Ishikawa (cell line): ENCODE results near the gene ROBO1.

Experiments
- CEBPB ChIP-seq: IDR thresholded peaks from 2 replicates; pipeline ENCODE4 v1.6.1; 2012
- EGR1 ChIP-seq: IDR thresholded peaks from 2 replicates; pipeline ENCODE4 v1.6.1; 2012
- MAX ChIP-seq: IDR thresholded peaks from 2 replicates; pipeline ENCODE4 v1.6.1; 2012
- REST ChIP-seq: IDR thresholded peaks from 2 replicates; pipeline ENCODE4 v1.6.1; 2012; ENCODE audit warnings: low read depth, mild to moderate bottlenecking
- TAF1 ChIP-seq: IDR thresholded peaks from 2 replicates; pipeline ENCODE4 v1.6.1; 2012; ENCODE audit warnings: low read depth, mild to moderate bottlenecking
- YY1 ChIP-seq: IDR thresholded peaks from 2 replicates; pipeline ENCODE4 v1.6.1; 2012; ENCODE audit warnings: low read depth
- ZBTB7A ChIP-seq: IDR thresholded peaks from 2 replicates; pipeline ENCODE4 v1.6.1; 2012; ENCODE audit warnings: low read depth

- TF ChIP-seq CEBPB (no peak), TAF1 (no peak), MAX (no peak), REST (no peak), EGR1 (no peak), YY1 (no peak), ZBTB7A (no peak)
These were observed 1120.1 kb downstream of the ROBO1 start for GRCh38 chr3:78647726-78648125.
